Measurements from ENCODE around the gene CTDSPL. TPM values are rescaled to one million over a fixed set of nuclear protein-coding genes. Genes with fewer than 3 reads are reported as not detected.

CTDSPL gene
- total RNA-seq, 1 experiment from 2014 or later = 16.6 TPM

GRCh38 chr3:37847689-37848088 is 14.0 kb upstream of the CTDSPL start:
- POLR2A ChIA-PET = no interaction called here
- DNase-seq (ENCODE audit: low read depth, low spot score) = no peak
- CTCF ChIA-PET = no interaction called here
- Histone ChIP-seq H3K27ac (ENCODE audit: low read length) (no peak overlapping the region), H3K4me3 (ENCODE audit: low read depth in 2 of 2, low read length in 2 of 2) (no peak overlapping the region), H3K36me3 (ENCODE audit: control insufficient read depth, insufficient read depth, low read length) (no peaks in the 10 kb centered on the region), H3K9me3 (ENCODE audit: control insufficient read depth, insufficient read depth, low read depth, low read length) (no peaks in the 10 kb centered on the region), H3K27me3 (ENCODE audit: control insufficient read depth, insufficient read depth, low read length) (no peaks in the 10 kb centered on the region), H3K4me1 (ENCODE audit: control insufficient read depth, insufficient read depth, low read length) (no peaks in the 10 kb centered on the region)
- intact Hi-C loops (cut with micrococcal nuclease; ENCODE audit: unreplicated experiment) = no loop called here
- no TSS peak for BruUV-seq (replicated peaks)
- no peak for TF ChIP-seq TCF7L2 (IDR thresholded peaks at IDR 0.05; ENCODE audit: low read depth, low read length)
- TF ChIP-seq, protein P1, sequence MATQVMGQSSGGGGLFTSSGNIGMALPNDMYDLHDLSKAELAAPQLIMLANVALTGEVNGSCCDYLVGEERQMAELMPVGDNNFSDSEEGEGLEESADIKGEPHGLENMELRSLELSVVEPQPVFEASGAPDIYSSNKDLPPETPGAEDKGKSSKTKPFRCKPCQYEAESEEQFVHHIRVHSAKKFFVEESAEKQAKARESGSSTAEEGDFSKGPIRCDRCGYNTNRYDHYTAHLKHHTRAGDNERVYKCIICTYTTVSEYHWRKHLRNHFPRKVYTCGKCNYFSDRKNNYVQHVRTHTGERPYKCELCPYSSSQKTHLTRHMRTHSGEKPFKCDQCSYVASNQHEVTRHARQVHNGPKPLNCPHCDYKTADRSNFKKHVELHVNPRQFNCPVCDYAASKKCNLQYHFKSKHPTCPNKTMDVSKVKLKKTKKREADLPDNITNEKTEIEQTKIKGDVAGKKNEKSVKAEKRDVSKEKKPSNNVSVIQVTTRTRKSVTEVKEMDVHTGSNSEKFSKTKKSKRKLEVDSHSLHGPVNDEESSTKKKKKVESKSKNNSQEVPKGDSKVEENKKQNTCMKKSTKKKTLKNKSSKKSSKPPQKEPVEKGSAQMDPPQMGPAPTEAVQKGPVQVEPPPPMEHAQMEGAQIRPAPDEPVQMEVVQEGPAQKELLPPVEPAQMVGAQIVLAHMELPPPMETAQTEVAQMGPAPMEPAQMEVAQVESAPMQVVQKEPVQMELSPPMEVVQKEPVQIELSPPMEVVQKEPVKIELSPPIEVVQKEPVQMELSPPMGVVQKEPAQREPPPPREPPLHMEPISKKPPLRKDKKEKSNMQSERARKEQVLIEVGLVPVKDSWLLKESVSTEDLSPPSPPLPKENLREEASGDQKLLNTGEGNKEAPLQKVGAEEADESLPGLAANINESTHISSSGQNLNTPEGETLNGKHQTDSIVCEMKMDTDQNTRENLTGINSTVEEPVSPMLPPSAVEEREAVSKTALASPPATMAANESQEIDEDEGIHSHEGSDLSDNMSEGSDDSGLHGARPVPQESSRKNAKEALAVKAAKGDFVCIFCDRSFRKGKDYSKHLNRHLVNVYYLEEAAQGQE (IDR thresholded peaks at IDR 0.05; ENCODE audit: insufficient read depth in 1 of 2, low read depth in 2 of 2, low read length in 1 of 2) = no peak
- no peak for TF ChIP-seq POLR2AphosphoS5 (IDR thresholded peaks at IDR 0.05; ENCODE audit: low read depth, low read length)
- in situ Hi-C loops (cut with HindIII; ENCODE audit: low pct_unique_long_range_greater_than_20kb, low sequenced_read_pairs) = no loop called here
- no peak for ATAC-seq

- no peaks in the 10 kb centered on the region for H3K9me3 ChIP-seq (ENCODE audit: control insufficient read depth, insufficient read depth, low read depth, low read length)
- ATAC-seq = no peak
- no TSS peak for BruUV-seq (replicated peaks)
- TF ChIP-seq, protein P1 (IDR thresholded peaks at IDR 0.05; ENCODE audit: insufficient read depth in 1 of 2, low read depth in 2 of 2, low read length in 1 of 2) = no peak
- TF ChIP-seq, protein P2, sequence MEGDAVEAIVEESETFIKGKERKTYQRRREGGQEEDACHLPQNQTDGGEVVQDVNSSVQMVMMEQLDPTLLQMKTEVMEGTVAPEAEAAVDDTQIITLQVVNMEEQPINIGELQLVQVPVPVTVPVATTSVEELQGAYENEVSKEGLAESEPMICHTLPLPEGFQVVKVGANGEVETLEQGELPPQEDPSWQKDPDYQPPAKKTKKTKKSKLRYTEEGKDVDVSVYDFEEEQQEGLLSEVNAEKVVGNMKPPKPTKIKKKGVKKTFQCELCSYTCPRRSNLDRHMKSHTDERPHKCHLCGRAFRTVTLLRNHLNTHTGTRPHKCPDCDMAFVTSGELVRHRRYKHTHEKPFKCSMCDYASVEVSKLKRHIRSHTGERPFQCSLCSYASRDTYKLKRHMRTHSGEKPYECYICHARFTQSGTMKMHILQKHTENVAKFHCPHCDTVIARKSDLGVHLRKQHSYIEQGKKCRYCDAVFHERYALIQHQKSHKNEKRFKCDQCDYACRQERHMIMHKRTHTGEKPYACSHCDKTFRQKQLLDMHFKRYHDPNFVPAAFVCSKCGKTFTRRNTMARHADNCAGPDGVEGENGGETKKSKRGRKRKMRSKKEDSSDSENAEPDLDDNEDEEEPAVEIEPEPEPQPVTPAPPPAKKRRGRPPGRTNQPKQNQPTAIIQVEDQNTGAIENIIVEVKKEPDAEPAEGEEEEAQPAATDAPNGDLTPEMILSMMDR (IDR thresholded peaks at IDR 0.05) = no peak
- TF ChIP-seq TCF7L2 (IDR thresholded peaks at IDR 0.05; ENCODE audit: low read depth, low read length) (no peak), SIN3A (IDR thresholded peaks at IDR 0.05; ENCODE audit: borderline replicate concordance, insufficient read depth, low read depth, low read length) (no peak), POLR2AphosphoS5 (IDR thresholded peaks at IDR 0.05; ENCODE audit: low read depth, low read length) (no peak)
- no peak overlapping the region for H3K27ac ChIP-seq (ENCODE audit: low read length)
- H3K4me3 ChIP-seq (ENCODE audit: low read depth in 2 of 2, low read length in 2 of 2) = no peak overlapping the region
- CTCF ChIA-PET = no interaction called here
- POLR2A ChIA-PET = no interaction called here
- in situ Hi-C loops (cut with HindIII; ENCODE audit: low pct_unique_long_range_greater_than_20kb, low sequenced_read_pairs) (no loop called here), intact Hi-C loops (cut with micrococcal nuclease; ENCODE audit: unreplicated experiment) (no loop called here)
- H3K27me3 ChIP-seq (ENCODE audit: control insufficient read depth, insufficient read depth, low read length) = no peaks in the 10 kb centered on the region
- H3K36me3 ChIP-seq (ENCODE audit: control insufficient read depth, insufficient read depth, low read length) = no peaks in the 10 kb centered on the region
- DNase-seq (ENCODE audit: low read depth, low spot score) = no peak
- H3K4me1 ChIP-seq (ENCODE audit: control insufficient read depth, insufficient read depth, low read length) = no peaks in the 10 kb centered on the region
These were observed 12.3 kb upstream of the CTDSPL start for GRCh38 chr3:37849146-37849923.
